Mammary epithelial cell (primary cell): ENCODE results near the gene BTBD9.

Experiments used
- CTCF ChIP-seq, 2 donors: IDR thresholded peaks in 1 of 2; conservative IDR thresholded peaks in 1 of 2; 2 replicates each; pipeline ENCODE4 v1.5.1; 2011 to 2012; ENCODE audit warnings: inconsistent platforms in 2 of 2, low read length in 2 of 2, mild to moderate bottlenecking in 2 of 2, control low read depth in 1 of 2, low read depth in 1 of 2; ENCODE audit not compliant: insufficient read depth in 1 of 2; ENCODE audit errors: extremely low read depth in 1 of 2
- EZH2 ChIP-seq: IDR thresholded peaks from 2 replicates; pipeline ENCODE4 v1.6.1; 2012; ENCODE audit warnings: low read length, inconsistent platforms, borderline replicate concordance

- no peak for TF ChIP-seq CTCF (conservative IDR thresholded peaks at IDR 0.05 in 1 of 2, IDR thresholded peaks at IDR 0.05 in 1 of 2; ENCODE audit: extremely low read depth in 1 of 2, insufficient read depth in 1 of 2, low read depth in 1 of 2, low read length in 2 of 2)
- TF ChIP-seq EZH2: no peak
Observed at GRCh38 chr6:38152620-38153019, 487.1 kb downstream of the BTBD9 start.
